ENCODE data around the gene RNFT1.
"Not testable (repeated sequence)": the region's sequence is repeated elsewhere in the genome, so short reads cannot be mapped to it uniquely, and the experiment has no call there.

- TF ChIP-seq SP1 (IDR thresholded peaks at IDR 0.05); FOXM1 (IDR thresholded peaks at IDR 0.05; ENCODE audit: borderline replicate concordance); TARDBP (IDR thresholded peaks at IDR 0.05); ELF4 (IDR thresholded peaks at IDR 0.05); SUZ12 (IDR thresholded peaks at IDR 0.05); PKNOX1 (IDR thresholded peaks at IDR 0.05); BHLHE40 (IDR thresholded peaks at IDR 0.05; ENCODE audit: borderline replicate concordance); CTBP1 (IDR thresholded peaks at IDR 0.05; ENCODE audit: borderline replicate concordance); LEF1 (IDR thresholded peaks at IDR 0.05; ENCODE audit: borderline replicate concordance); HDGF (IDR thresholded peaks at IDR 0.05; ENCODE audit: borderline replicate concordance); NFRKB (IDR thresholded peaks at IDR 0.05); FOXA1 (IDR thresholded peaks at IDR 0.05): not testable (repeated sequence)
Observed at GRCh38 chr17:59973483-59973882, 8.9 kb upstream of the RNFT1 start.
